Fibroblast of skin of right biceps (primary cell): Measurements from ENCODE around the gene TMEM135.

Source experiments
- DNase-seq: peaks from one replicate; pipeline ENCODE4 v3.0.0-alpha.2; 2013

TMEM135 gene

GRCh38 chr11:87317441-87317840 lies 279.7 kb downstream of the TMEM135 start:
- DNase-seq, result no peak

- DNase-seq, result no peak
Measured at GRCh38 chr11:87320123-87320522, 282.4 kb downstream of the TMEM135 start.

- no peak for DNase-seq
Measured at GRCh38 chr11:87322568-87322967, 284.8 kb downstream of the TMEM135 start.

GRCh38 chr11:87323899-87324298 lies 286.2 kb downstream of the TMEM135 start:
- DNase-seq, result no peak

- DNase-seq, result no peak
Measured at GRCh38 chr11:87324817-87325489, 287.2 kb downstream of the TMEM135 start.

- no peak for DNase-seq
Measured at GRCh38 chr11:87325490-87325872, 287.7 kb downstream of the TMEM135 start.

GRCh38 chr11:87326594-87326993 lies 288.9 kb downstream of the TMEM135 start:
- no peak for DNase-seq

- no peak for DNase-seq
Measured at GRCh38 chr11:87329172-87329571, 291.4 kb downstream of the TMEM135 start.

GRCh38 chr11:87330187-87330601 lies 292.5 kb downstream of the TMEM135 start:
- no peak for DNase-seq

- no peak for DNase-seq
Measured at GRCh38 chr11:87331273-87331672, 293.5 kb downstream of the TMEM135 start.

- no peak for DNase-seq
Measured at GRCh38 chr11:87338046-87338639, 300.4 kb downstream of the TMEM135 start.

- DNase-seq, result no peak
Measured at GRCh38 chr11:87339416-87339815, 301.7 kb downstream of the TMEM135 start.

- DNase-seq, result no peak
Measured at GRCh38 chr11:87347441-87347840, 309.7 kb downstream of the TMEM135 start.

- no peak for DNase-seq
Measured at GRCh38 chr11:87347854-87348253, 310.1 kb downstream of the TMEM135 start.

GRCh38 chr11:87351676-87352075 lies 313.9 kb downstream of the TMEM135 start:
- no peak for DNase-seq

GRCh38 chr11:87352759-87353707 lies 315.3 kb downstream of the TMEM135 start:
- peak; percentile 66 for DNase-seq

GRCh38 chr11:87353771-87354345 lies 316.1 kb downstream of the TMEM135 start:
- DNase-seq, result no peak

GRCh38 chr11:87355596-87355995 lies 317.9 kb downstream of the TMEM135 start:
- DNase-seq, result no peak

- DNase-seq, result no peak
Measured at GRCh38 chr11:87356428-87356827, 318.7 kb downstream of the TMEM135 start.

- no peak for DNase-seq
Measured at GRCh38 chr11:87358461-87358860, 320.7 kb downstream of the TMEM135 start.

GRCh38 chr11:87359401-87359800 lies 321.7 kb downstream of the TMEM135 start:
- DNase-seq, result no peak

GRCh38 chr11:87361891-87362290 lies 324.2 kb downstream of the TMEM135 start:
- no peak for DNase-seq

GRCh38 chr11:87366346-87366745 lies 328.6 kb downstream of the TMEM135 start:
- no peak for DNase-seq
